ENCODE data around the gene DHRS3. TPM values are rescaled to one million over a fixed set of nuclear protein-coding genes. Genes with fewer than 3 reads are reported as not detected.

DHRS3 gene
- total RNA-seq, 1 experiment from 2014 or later: 37.7 TPM

GRCh38 chr1:12518931-12519692, 98.9 kb downstream of the DHRS3 start:
- Mint-ChIP-seq H3K27ac (no peak overlapping the region), H3K4me1 (peaks cover 2% of the 10 kb centered on the region; the same call in 1 of the 2 replicates), H3K9me3 (peaks cover 4% of the 10 kb centered on the region), H3K36me3 (no peaks in the 10 kb centered on the region), H3K27me3 (ENCODE audit: low read depth) (0 out of 2 replicates have a peak, but pooled peaks cover 4% of the 10 kb centered on the region), H3K4me3 (no peak overlapping the region)
- POLR2A ChIA-PET: interaction anchor here (0.5 kb wide), 1 partner anchor 86 kb away, joined by 3 read pairs; no protein-coding TSS in a partner anchor
- peak; percentile 34 for ATAC-seq
- TF ChIP-seq ZNF219 (CRISPR knock-in tag; IDR thresholded peaks at IDR 0.05; ENCODE audit: borderline replicate concordance) (no peak), ATF6 (CRISPR knock-in tag; IDR thresholded peaks at IDR 0.05) (no peak), ZNF425 (CRISPR knock-in tag; conservative IDR thresholded peaks at IDR 0.05) (no peak), TCF7 (CRISPR knock-in tag; IDR thresholded peaks at IDR 0.05; ENCODE audit: low read depth) (no peak), JAZF1 (CRISPR knock-in tag; IDR thresholded peaks at IDR 0.05) (no peak)
- no peak for DNase-seq (ENCODE audit: low spot score)
- CTCF ChIA-PET: interaction anchor here (0.7 kb wide), 1 partner anchor 1446 kb away, joined by 3 read pairs; no protein-coding TSS in a partner anchor

Small RNA genes within 50 kb of the gene (microRNA-seq; reads per million reads assigned to microRNA genes)
- not detected for gene MIR6730 (ENCODE audit: borderline number of aligned reads)

Other genes starting within 250 kb of the DHRS3 start
- 0.11 TPM in 1 of 3 replicates, not detected in the others for gene AADACL4, start 25.9 kb upstream of the DHRS3 start, total RNA-seq (2021)
- 0.77 to 0.94 TPM (median 0.78 TPM) in 3 replicates for gene AADACL3, start 97.9 kb upstream of the DHRS3 start, total RNA-seq (2021)
- not detected in 3 replicates for gene CFAP107, start 128.0 kb upstream of the DHRS3 start, total RNA-seq (2021)
- not detected in 3 replicates for gene PRAMEF12, start 155.5 kb upstream of the DHRS3 start, total RNA-seq (2021)
- not detected in 3 replicates for gene PRAMEF1, start 173.2 kb upstream of the DHRS3 start, total RNA-seq (2021)
- not detected in 3 replicates for gene PRAMEF11, start 213.2 kb upstream of the DHRS3 start, total RNA-seq (2021)
- gene HNRNPCL1, start 230.5 kb upstream of the DHRS3 start, total RNA-seq (2021): not detected in 3 replicates
- not detected in 3 replicates for gene PRAMEF2, start 238.9 kb upstream of the DHRS3 start, total RNA-seq (2021)

Measured in WTC11 (cell line).